Activated naive CD4-positive, alpha-beta T cell treated with anti-CD3 and anti-CD28 coated beads for 36 hours (primary cell): ENCODE results near the gene F13B. TPM values are rescaled to one million over a fixed set of nuclear protein-coding genes. Genes with fewer than 3 reads are reported as not detected.
"Not testable (repeated sequence)": the region's sequence is repeated elsewhere in the genome, so short reads cannot be mapped to it uniquely, and the experiment has no call there.

Experiments
- CTCF ChIA-PET: fragments of 350-600 bp; sonication (Branson Sonifier 250); formaldehyde crosslinking; loops from one replicate; lab custom pipeline; 2021; ENCODE audit warnings: antibody characterized with exemption; lab: Charles Lee
- DNase-seq: peaks from one replicate; pipeline ENCODE4 v3.0.0-alpha.2; 2020
- H3K27ac Mint-ChIP-seq: one replicate; pipeline ENCODE4 v1.8.0; 2021; ENCODE audit warnings: mild to moderate bottlenecking, mixed read lengths
- H3K27me3 Mint-ChIP-seq: one replicate; pipeline ENCODE4 v1.8.0; 2021; ENCODE audit warnings: low read depth, mixed read lengths
- H3K36me3 Mint-ChIP-seq: one replicate; pipeline ENCODE4 v1.8.0; 2021; ENCODE audit warnings: low read depth, mixed read lengths
- H3K4me1 Mint-ChIP-seq: one replicate; pipeline ENCODE4 v1.8.0; 2021; ENCODE audit warnings: low read depth, mixed read lengths
- H3K4me3 Mint-ChIP-seq: one replicate; pipeline ENCODE4 v1.8.0; 2021; ENCODE audit warnings: mild to moderate bottlenecking, moderate library complexity, mixed read lengths
- H3K9me3 Mint-ChIP-seq: one replicate; pipeline ENCODE4 v1.8.0; 2021; ENCODE audit warnings: mixed read lengths
- intact Hi-C: fragments of 100-400 bp; cut with micrococcal nuclease; formaldehyde crosslinking; loops from one replicate; pipeline ENCODE4 v1.15.1; 2023
- total RNA-seq, 2 experiments: library from RNA; stranded (reverse); gene quantifications; one replicate each; pipeline ENCODE4 v1.2.3, GENCODE V29; 2021

Gene F13B
- not detected for total RNA-seq

GRCh38 chr1:197066719-197067456, at the start of gene F13B:
Gene F13B, minus strand, starts transcription at chr1:197067260. Its CDS starts 37 bp downstream, at chr1:197067223.
- H3K36me3 Mint-ChIP-seq: no peaks in the 10 kb centered on the region

GRCh38 chr1:197116156-197116555, 49.1 kb upstream of the F13B start:
- Mint-ChIP-seq H3K27me3 (no peaks in the 10 kb centered on the region), H3K4me1 (no peaks in the 10 kb centered on the region), H3K4me3 (no peak overlapping the region), H3K27ac (no peak overlapping the region), H3K9me3 (no peaks in the 10 kb centered on the region), H3K36me3 (peaks cover 8% of the 10 kb centered on the region)
- CTCF ChIA-PET: interaction anchor here (0.6 kb wide), 1 partner anchor 547 kb away, joined by 3 read pairs; no protein-coding TSS in a partner anchor
- intact Hi-C loops: no loop called here
- DNase-seq: no peak

More at GRCh38 chr1:197066719-197067456, at the start of gene F13B:
- DNase-seq: no peak
- Mint-ChIP-seq H3K27me3 (peaks cover 9% of the 10 kb centered on the region), H3K27ac (no peak within 1 kb of the TSS), H3K9me3 (peaks cover 2% of the 10 kb centered on the region), H3K4me1 (no peaks in the 10 kb centered on the region), H3K4me3 (no peak within 1 kb of the TSS)
- intact Hi-C loops: no loop called here
- CTCF ChIA-PET: no interaction called here

- no peak for DNase-seq
- Mint-ChIP-seq H3K9me3 (peaks cover 2% of the 10 kb centered on the region), H3K27me3 (no peaks in the 10 kb centered on the region), H3K4me1 (peaks cover 18% of the 10 kb centered on the region), H3K36me3 (peaks cover 7% of the 10 kb centered on the region), H3K4me3 (no peak overlapping the region), H3K27ac (no peak overlapping the region)
- intact Hi-C loops: no loop called here
- CTCF ChIA-PET: no interaction called here
Measured at GRCh38 chr1:197106869-197107268, 39.8 kb upstream of the F13B start.

- H3K27ac Mint-ChIP-seq: no peak overlapping the region
- CTCF ChIA-PET: interaction anchor here (1.0 kb wide), 1 partner anchor 16 kb away, joined by 3 read pairs; no protein-coding TSS in a partner anchor
- intact Hi-C loops: no loop called here
Measured at GRCh38 chr1:197103300-197103699, 36.2 kb upstream of the F13B start.

GRCh38 chr1:197101978-197102377, 34.9 kb upstream of the F13B start:
- H3K9me3 Mint-ChIP-seq: peaks cover 2% of the 10 kb centered on the region
- intact Hi-C loops: loop anchor here (2.0 kb wide), 1 partner anchor 45 kb away; the partner anchor contains the start of gene ASPM
- H3K27ac Mint-ChIP-seq: no peak overlapping the region
- peaks cover 8% of the 10 kb centered on the region for H3K36me3 Mint-ChIP-seq
- H3K4me3 Mint-ChIP-seq: no peak overlapping the region
- DNase-seq: no peak
- H3K4me1 Mint-ChIP-seq: peaks cover 33% of the 10 kb centered on the region
- CTCF ChIA-PET: no interaction called here
- H3K27me3 Mint-ChIP-seq: no peaks in the 10 kb centered on the region

More at GRCh38 chr1:197103300-197103699, 36.2 kb upstream of the F13B start:
- H3K4me3 Mint-ChIP-seq: no peak overlapping the region
- peaks cover 2% of the 10 kb centered on the region for H3K9me3 Mint-ChIP-seq
- DNase-seq: no peak
- no peaks in the 10 kb centered on the region for H3K27me3 Mint-ChIP-seq
- peaks cover 33% of the 10 kb centered on the region for H3K4me1 Mint-ChIP-seq
- H3K36me3 Mint-ChIP-seq: peaks cover 9% of the 10 kb centered on the region

GRCh38 chr1:197100677-197101076, 33.6 kb upstream of the F13B start:
- Mint-ChIP-seq H3K27me3 (no peaks in the 10 kb centered on the region), H3K4me3 (no peak overlapping the region), H3K36me3 (peaks cover 5% of the 10 kb centered on the region), H3K9me3 (peaks cover 2% of the 10 kb centered on the region), H3K4me1 (peaks cover 33% of the 10 kb centered on the region), H3K27ac (no peak overlapping the region)
- intact Hi-C loops: loop anchor here (2.0 kb wide), 1 partner anchor 46 kb away; the partner anchor contains the start of gene ASPM
- DNase-seq: no peak
- CTCF ChIA-PET: interaction anchor here (1.3 kb wide), 1 partner anchor 41 kb away, joined by 3 read pairs; no protein-coding TSS in a partner anchor

GRCh38 chr1:197099444-197099843, 32.4 kb upstream of the F13B start:
- intact Hi-C loops: no loop called here
- Mint-ChIP-seq H3K9me3 (peaks cover 2% of the 10 kb centered on the region), H3K27me3 (no peaks in the 10 kb centered on the region), H3K27ac (no peak overlapping the region), H3K36me3 (peaks cover 4% of the 10 kb centered on the region), H3K4me3 (no peak overlapping the region), H3K4me1 (peaks cover 33% of the 10 kb centered on the region)
- CTCF ChIA-PET: no interaction called here
- DNase-seq: no peak

GRCh38 chr1:197096971-197097370, 29.9 kb upstream of the F13B start:
- DNase-seq, H3K27me3 Mint-ChIP-seq, H3K27ac Mint-ChIP-seq, intact Hi-C loops, H3K36me3 Mint-ChIP-seq, H3K9me3 Mint-ChIP-seq, H3K4me3 Mint-ChIP-seq, CTCF ChIA-PET: not testable (repeated sequence)
- H3K4me1 Mint-ChIP-seq: peaks cover 16% of the 10 kb centered on the region

- Mint-ChIP-seq H3K4me1 (peaks cover 7% of the 10 kb centered on the region), H3K9me3 (no peaks in the 10 kb centered on the region), H3K27me3 (no peaks in the 10 kb centered on the region), H3K36me3 (no peaks in the 10 kb centered on the region), H3K4me3 (no peak overlapping the region), H3K27ac (no peak overlapping the region)
- CTCF ChIA-PET: interaction anchor here (0.6 kb wide), 2 partner anchors 27 to 33 kb away, joined by 3 read pairs; no protein-coding TSS in a partner anchor
- intact Hi-C loops: no loop called here
- no peak for DNase-seq
Measured at GRCh38 chr1:197096137-197096536, 29.1 kb upstream of the F13B start.

GRCh38 chr1:197093226-197093885, 26.3 kb upstream of the F13B start:
- Mint-ChIP-seq H3K4me3 (no peak overlapping the region), H3K9me3 (no peaks in the 10 kb centered on the region), H3K4me1 (no peaks in the 10 kb centered on the region), H3K36me3 (peaks cover 3% of the 10 kb centered on the region), H3K27ac (no peak overlapping the region), H3K27me3 (no peaks in the 10 kb centered on the region)
- intact Hi-C loops: no loop called here
- CTCF ChIA-PET: interaction anchor here (0.5 kb wide), 1 partner anchor 108 kb away, joined by 4 read pairs; no protein-coding TSS in a partner anchor
- DNase-seq: no peak

- intact Hi-C loops: no loop called here
- Mint-ChIP-seq H3K9me3 (no peaks in the 10 kb centered on the region), H3K4me3 (no peak overlapping the region), H3K27ac (no peak overlapping the region), H3K4me1 (no peaks in the 10 kb centered on the region), H3K27me3 (no peaks in the 10 kb centered on the region), H3K36me3 (peaks cover 4% of the 10 kb centered on the region)
- no peak for DNase-seq
- CTCF ChIA-PET: no interaction called here
Measured at GRCh38 chr1:197092491-197093023, 25.5 kb upstream of the F13B start.

- no peak for DNase-seq
- Mint-ChIP-seq H3K9me3 (peaks cover 14% of the 10 kb centered on the region), H3K36me3 (peaks cover 17% of the 10 kb centered on the region), H3K27ac (no peak overlapping the region), H3K4me1 (no peaks in the 10 kb centered on the region), H3K27me3 (peaks cover 8% of the 10 kb centered on the region), H3K4me3 (no peak overlapping the region)
- intact Hi-C loops: no loop called here
- CTCF ChIA-PET: interaction anchor here (0.6 kb wide), 1 partner anchor 783 kb away, joined by 3 read pairs; no protein-coding TSS in a partner anchor
Measured at GRCh38 chr1:197083474-197083873, 16.4 kb upstream of the F13B start.
